GM19035 (cell line): ENCODE results near the gene TNPO3.

Experiments
- ATAC-seq: cut with Tn5 transposase; IDR thresholded peaks from one replicate; pipeline ENCODE4 v1.9.1; 2021; ENCODE audit not compliant: unreplicated experiment

Gene TNPO3

GRCh38 chr7:128911423-128912031 lies 143.4 kb downstream of the TNPO3 start:
- no peak for ATAC-seq

GRCh38 chr7:128910569-128910945 lies 144.4 kb downstream of the TNPO3 start, which contains the start of gene KCP:
Gene KCP (minus strand): TSS chr7:128910709. CDS start chr7:128910676, 33 bp downstream.
- no peak for ATAC-seq

- no peak for ATAC-seq
Measured at GRCh38 chr7:128909625-128910568, 145.0 kb downstream of the TNPO3 start.

- no peak for ATAC-seq
Measured at GRCh38 chr7:128908750-128909624, 145.9 kb downstream of the TNPO3 start.

- no peak for ATAC-seq
Measured at GRCh38 chr7:128906766-128907559, 147.9 kb downstream of the TNPO3 start.

GRCh38 chr7:128906001-128906765 lies 148.7 kb downstream of the TNPO3 start:
- no peak for ATAC-seq

GRCh38 chr7:128904381-128905197 lies 150.3 kb downstream of the TNPO3 start:
- ATAC-seq = peak; percentile 60
